Testis (tissue), 3 donors: ENCODE data around the gene GNB1L. TPM values are rescaled to one million over a fixed set of nuclear protein-coding genes. Genes with fewer than 3 reads are reported as not detected.

Source experiments
- DNase-seq: peaks from one replicate; pipeline ENCODE4 v3.0.0-alpha.2; 2019
- H3K27ac ChIP-seq, 2 donors: fragments of 200-600 bp; sonication (generic); one replicate each; pipeline ENCODE4 v1.5.1; 2019
- H3K27me3 ChIP-seq: fragments of 200-600 bp; sonication (generic); one replicate; pipeline ENCODE4 v1.5.1; 2019
- H3K36me3 ChIP-seq: fragments of 200-600 bp; sonication (generic); one replicate; pipeline ENCODE4 v1.5.1; 2017; ENCODE audit warnings: low read depth; ENCODE audit errors: missing control alignments
- H3K4me1 ChIP-seq: fragments of 200-600 bp; sonication (generic); one replicate; pipeline ENCODE4 v1.5.1; 2019
- H3K4me3 ChIP-seq, 2 donors: fragments of 200-600 bp; sonication (generic); one replicate each; pipeline ENCODE4 v1.5.1; 2017 to 2019
- H3K9me3 ChIP-seq: fragments of 200-600 bp; sonication (generic); one replicate; pipeline ENCODE4 v1.5.1; 2017
- CTCF ChIP-seq, 3 experiments: fragments of 450-650 bp in 2 of 3; fragments of 200-600 bp in 1 of 3; sonication (generic) in 1 of 3; IDR thresholded peaks; one replicate each; pipeline ENCODE4 v1.5.1; 2016 to 2019; ENCODE audit warnings: antibody characterized with exemption in 3 of 3, mild to moderate bottlenecking in 2 of 3, moderate library complexity in 1 of 3
- POLR2A ChIP-seq: fragments of 450-650 bp; IDR thresholded peaks from one replicate; pipeline ENCODE4 v1.6.1; 2017; ENCODE audit warnings: antibody characterized with exemption, mild to moderate bottlenecking, moderate library complexity
- WGBS, 2 donors: methylation state at CpG; one replicate each; pipeline ENCODE4 v1.1.5; 2018; 5-methylcytosine and 5-hydroxymethylcytosine counted together
- intact Hi-C: fragments of 100-400 bp; cut with DNase I; formaldehyde crosslinking; loops from one replicate; pipeline ENCODE4 v1.15.1; 2023; ENCODE audit warnings: low total_unique reads
- polyA plus RNA-seq: library from polyadenylated mRNA; stranded (reverse); fragments of 350-450 nt; fragmentation: Illumina TruSeq; extraction: RNeasy Lipid Tissue Mini Kit (QIAGEN cat#74804); gene quantifications from one replicate; pipeline ENCODE4 v1.2.3, GENCODE V29; 2014; ENCODE audit warnings: low read depth, low replicate concordance; ENCODE audit not compliant: insufficient read depth
- total RNA-seq, 2 donors: library from RNA; depleted of rRNA; stranded (reverse); fragments of >200 nt; gene quantifications; one replicate each; pipeline ENCODE4 v1.2.3, GENCODE V29; 2016

GNB1L gene
- total and polyA plus RNA-seq, 3 donors from 2014 or later, result 5.5 to 6.9 (median 6.0) TPM

- no peak for DNase-seq
- H3K4me1 ChIP-seq, result no peaks in the 10 kb centered on the region
- H3K9me3 ChIP-seq, result no peaks in the 10 kb centered on the region
- H3K36me3 ChIP-seq, result no peaks in the 10 kb centered on the region
- H3K4me3 ChIP-seq, result no peak overlapping the region
- no peak overlapping the region for H3K27ac ChIP-seq
- intact Hi-C loops, result no loop called here
- TF ChIP-seq POLR2A, result no peak
- TF ChIP-seq CTCF (IDR thresholded peaks at IDR 0.05), result no peak
- no peaks in the 10 kb centered on the region for H3K27me3 ChIP-seq
- WGBS, 2 donors, result 85 to 92% methylated on average over 8 to 10 of the region's 10 CpGs
Observed at GRCh38 chr22:19753090-19753842, 101.4 kb downstream of the GNB1L start.

- Histone ChIP-seq H3K27me3 (no peaks in the 10 kb centered on the region), H3K27ac (no peak overlapping the region), H3K36me3 (no peaks in the 10 kb centered on the region), H3K4me3 (no peak overlapping the region), H3K9me3 (no peaks in the 10 kb centered on the region), H3K4me1 (no peaks in the 10 kb centered on the region)
- DNase-seq, result no peak
- 90 to 93% methylated on average over 13 to 14 of the region's 14 CpGs for WGBS, 2 donors
- intact Hi-C loops, result no loop called here
- TF ChIP-seq POLR2A (no peak), CTCF (IDR thresholded peaks at IDR 0.05) (no peak)
Observed at GRCh38 chr22:19751497-19752245, 103.0 kb downstream of the GNB1L start.

GRCh38 chr22:19750507-19751490 lies 103.9 kb downstream of the GNB1L start:
- H3K4me3 ChIP-seq, result no peak overlapping the region
- no peaks in the 10 kb centered on the region for H3K36me3 ChIP-seq
- WGBS, 2 donors, result 79 to 88% methylated on average over 15 to 27 of the region's 27 CpGs
- no peaks in the 10 kb centered on the region for H3K4me1 ChIP-seq
- TF ChIP-seq CTCF (IDR thresholded peaks at IDR 0.05) (no peak), POLR2A (no peak)
- intact Hi-C loops, result no loop called here
- no peak for DNase-seq
- no peak overlapping the region for H3K27ac ChIP-seq
- H3K27me3 ChIP-seq, result no peaks in the 10 kb centered on the region
- H3K9me3 ChIP-seq, result no peaks in the 10 kb centered on the region

GRCh38 chr22:19749876-19750275 lies 104.8 kb downstream of the GNB1L start:
- H3K4me1 ChIP-seq, result no peaks in the 10 kb centered on the region
- H3K4me3 ChIP-seq, result no peak overlapping the region
- no peaks in the 10 kb centered on the region for H3K36me3 ChIP-seq
- H3K9me3 ChIP-seq, result no peaks in the 10 kb centered on the region
- 86% methylated on average over 12 of the region's 12 CpGs; no CpG with 5 or more reads in 1 of the 2 donors for WGBS, 2 donors
- TF ChIP-seq POLR2A (no peak), CTCF (IDR thresholded peaks at IDR 0.05) (no peak)
- no peaks in the 10 kb centered on the region for H3K27me3 ChIP-seq
- intact Hi-C loops, result no loop called here
- no peak overlapping the region for H3K27ac ChIP-seq
- no peak for DNase-seq
